LNCAP (cell line): ENCODE measurements around the gene SLC2A4RG.

Experiments
- CTCF ChIP-seq: fragments of 450-650 bp; IDR thresholded peaks from 2 replicates; pipeline ENCODE4 v1.5.1; 2017; ENCODE audit warnings: mild to moderate bottlenecking

SLC2A4RG gene

DNA sequence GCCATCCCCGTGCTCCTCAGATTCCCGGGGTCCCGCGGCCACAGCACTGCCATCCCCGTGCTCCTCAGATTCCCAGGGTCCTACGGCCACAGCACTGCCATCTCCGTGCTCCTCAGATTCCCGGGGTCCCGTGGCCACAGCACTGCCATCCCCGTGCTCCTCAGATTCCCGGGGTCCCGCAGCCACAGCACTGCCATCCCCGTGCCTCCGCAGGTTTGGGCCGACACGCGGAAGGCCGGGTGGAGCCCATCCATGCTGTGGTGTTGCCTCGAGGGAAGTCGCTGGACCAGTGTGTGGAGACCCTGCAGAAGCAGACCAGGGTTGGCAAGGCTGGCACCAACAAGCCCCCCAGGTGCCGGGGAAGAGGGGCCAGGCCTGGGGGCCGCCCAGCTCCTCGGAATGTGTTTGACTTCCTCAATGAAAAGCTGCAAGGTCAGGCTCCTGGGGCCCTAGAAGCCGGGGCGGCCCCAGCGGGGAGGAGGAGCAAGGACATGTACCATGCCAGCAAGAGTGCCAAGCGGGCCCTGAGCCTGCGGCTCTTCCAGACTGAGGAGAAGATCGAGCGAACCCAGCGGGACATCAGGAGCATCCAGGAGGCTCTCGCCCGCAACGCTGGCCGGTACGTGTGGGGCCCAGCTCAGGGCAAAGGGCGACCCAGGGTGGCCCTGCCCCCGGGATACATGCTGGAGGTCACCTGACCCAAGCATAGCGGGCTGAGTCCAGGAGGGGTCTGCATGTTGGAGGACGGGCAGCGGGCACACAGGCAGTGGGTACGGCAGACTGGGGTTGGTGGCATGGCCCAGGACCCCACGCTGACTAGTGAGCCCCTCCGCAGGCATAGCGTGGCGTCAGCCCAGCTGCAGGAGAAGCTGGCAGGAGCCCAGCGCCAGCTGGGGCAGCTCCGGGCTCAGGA, 4.4 kb upstream of the SLC2A4RG start:
- TF ChIP-seq CTCF: no peak

GRCh38 chr20:63735859-63736718, 3.5 kb upstream of the SLC2A4RG start, which contains the start of gene LIME1:
Gene LIME1, plus strand, starts transcription at chr20:63736664. Its CDS starts 886 bp downstream, at chr20:63737550.
- TF ChIP-seq CTCF: no peak

- no peak for TF ChIP-seq CTCF
Observed at GRCh38 chr20:63736893-63737694, 2.5 kb upstream of the SLC2A4RG start.

DNA sequence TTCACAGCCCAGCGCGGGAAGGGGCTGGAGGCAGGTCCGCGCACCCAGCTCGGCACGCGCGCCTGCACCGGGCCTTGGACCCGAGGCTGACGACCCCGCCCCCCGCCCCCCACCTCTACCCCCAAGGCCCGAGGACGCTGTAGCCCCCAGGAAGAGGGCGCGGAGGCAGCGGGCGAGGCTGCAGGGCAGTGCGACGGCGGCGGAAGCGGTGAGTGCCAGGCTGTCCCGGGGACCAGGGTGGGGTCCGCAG, 2.0 kb upstream of the SLC2A4RG start:
- TF ChIP-seq CTCF: no peak

GRCh38 chr20:63737945-63738686, 1.5 kb upstream of the SLC2A4RG start:
- no peak for TF ChIP-seq CTCF

DNA sequence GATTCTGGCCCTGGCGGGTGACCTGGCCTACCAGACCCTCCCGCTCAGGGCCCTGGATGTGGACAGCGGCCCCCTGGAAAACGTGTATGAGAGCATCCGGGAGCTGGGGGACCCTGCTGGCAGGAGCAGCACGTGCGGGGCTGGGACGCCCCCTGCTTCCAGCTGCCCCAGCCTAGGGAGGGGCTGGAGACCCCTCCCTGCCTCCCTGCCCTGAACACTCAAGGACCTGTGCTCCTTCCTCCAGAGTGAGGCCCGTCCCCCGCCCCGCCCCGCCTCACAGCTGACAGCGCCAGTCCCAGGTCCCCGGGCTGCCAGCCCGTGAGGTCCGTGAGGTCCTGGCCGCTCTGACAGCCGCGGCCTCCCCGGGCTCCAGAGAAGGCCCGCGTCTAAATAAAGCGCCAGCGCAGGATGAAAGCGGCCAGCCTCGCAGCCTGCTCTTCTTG, 868 bp upstream of the SLC2A4RG start:
- no peak for TF ChIP-seq CTCF
